HG02610 (cell line): ENCODE measurements around the gene SULT2B1.

Experiments
- ATAC-seq: cut with Tn5 transposase; IDR thresholded peaks from one replicate; pipeline ENCODE4 v1.9.1; 2021; ENCODE audit warnings: mild to moderate bottlenecking, moderate library complexity; ENCODE audit not compliant: unreplicated experiment

The SULT2B1 gene

GRCh38 chr19:48633148-48634035, 81.4 kb downstream of the SULT2B1 start:
- no peak for ATAC-seq

DNA sequence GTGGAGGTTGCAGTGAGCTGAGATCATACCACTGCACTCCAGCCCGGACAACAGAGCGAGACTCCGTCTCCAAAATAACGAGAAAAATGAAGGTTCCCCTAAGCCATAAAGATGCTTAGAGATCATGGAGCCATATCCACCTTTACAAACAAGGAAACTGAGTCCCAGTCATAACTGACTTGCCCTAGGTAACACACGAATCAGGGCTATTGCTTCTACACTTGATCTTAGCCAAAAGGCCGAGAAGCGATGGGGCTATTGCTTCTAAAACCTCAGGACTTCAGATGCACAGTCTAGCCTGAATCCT, 82.0 kb downstream of the SULT2B1 start:
- ATAC-seq: no peak

DNA sequence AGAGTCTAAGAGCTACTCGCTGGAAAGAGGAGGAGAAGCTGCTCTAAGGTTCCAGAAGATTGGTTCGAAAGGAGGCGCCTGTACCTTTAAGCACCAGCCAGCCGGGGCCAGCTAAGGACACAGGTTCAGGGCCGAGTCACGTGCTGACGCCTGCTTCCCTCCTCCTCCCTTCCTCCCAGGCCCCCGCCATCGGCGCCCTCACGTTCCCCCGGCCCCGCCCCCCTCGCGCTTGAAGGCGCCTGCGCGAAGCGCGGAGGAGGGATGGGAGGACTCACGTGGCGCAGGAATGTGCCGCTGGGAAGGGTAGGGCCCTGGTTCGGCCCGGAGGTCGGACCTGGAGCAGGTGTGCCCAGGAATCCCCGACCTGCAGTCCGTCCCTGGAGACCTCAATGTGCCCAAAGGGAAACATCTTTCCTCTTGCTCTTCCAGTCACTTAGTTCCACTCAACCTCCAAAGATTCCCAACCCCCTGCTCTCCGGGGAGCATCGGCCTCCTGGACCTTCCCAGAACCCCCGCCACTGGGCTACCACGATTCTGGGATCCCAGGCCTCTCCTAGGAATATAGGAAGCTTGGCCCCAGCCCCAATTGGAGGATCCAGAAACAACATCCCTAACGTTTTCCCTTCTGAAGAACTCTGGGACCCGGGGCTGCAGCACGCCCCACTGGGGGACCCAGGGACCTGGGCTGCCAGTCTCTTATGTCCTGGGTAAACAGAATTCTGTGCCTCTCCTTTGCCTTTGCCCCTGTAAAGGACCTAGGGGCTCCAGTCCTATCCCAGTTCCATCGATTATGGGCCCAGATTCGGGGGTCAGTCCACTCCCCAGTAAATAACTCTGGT, 82.7 kb downstream of the SULT2B1 start:
- ATAC-seq: peak; percentile 35

GRCh38 chr19:48635263-48635965, 83.4 kb downstream of the SULT2B1 start:
- no peak for ATAC-seq

DNA sequence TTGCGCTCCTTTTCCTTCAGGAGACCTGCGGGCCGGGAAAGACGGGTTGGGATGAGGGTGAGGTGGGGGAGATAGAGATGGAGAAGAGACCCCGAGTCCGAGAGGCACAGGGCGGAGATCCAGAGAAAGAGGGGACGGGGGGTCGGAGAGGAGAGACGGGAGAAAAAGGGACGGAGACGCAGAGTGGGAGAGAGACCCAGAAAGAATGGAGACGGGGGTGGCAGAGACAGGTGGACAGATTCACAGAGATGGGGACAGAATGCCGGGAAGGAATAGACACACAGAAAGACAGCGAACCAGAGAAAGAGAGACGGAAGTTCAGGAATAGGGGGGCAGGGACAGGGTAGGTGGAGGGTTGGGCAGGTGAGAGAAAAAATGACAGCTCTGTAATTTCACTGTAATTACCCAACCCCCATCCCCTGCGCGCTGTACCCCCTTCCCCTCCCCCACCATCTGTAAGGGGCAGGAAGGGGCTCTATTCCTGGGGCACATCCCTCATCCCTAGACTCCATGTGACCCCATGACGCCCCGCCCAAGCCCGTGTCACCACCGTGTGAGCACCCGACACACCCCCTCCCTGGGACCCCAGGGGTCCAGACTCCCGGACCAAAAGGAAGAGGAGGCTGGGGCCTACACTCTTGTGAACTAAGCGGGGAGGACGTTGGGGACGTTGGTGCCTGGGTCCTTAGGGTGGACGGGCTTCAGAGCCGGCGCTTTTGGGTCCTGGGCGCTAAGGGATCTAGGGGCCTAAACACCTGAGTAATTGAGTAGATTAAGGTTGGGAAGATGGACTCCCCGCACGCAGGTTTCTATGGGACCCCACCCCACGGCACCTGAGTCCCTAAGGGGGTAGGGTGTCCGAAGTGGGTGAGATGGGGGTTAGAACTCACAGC, 84.2 kb downstream of the SULT2B1 start:
- no peak for ATAC-seq

GRCh38 chr19:48636859-48637448, 85.0 kb downstream of the SULT2B1 start, which contains the start of gene DBP:
DBP (minus strand) TSS chr19:48637379; CDS start chr19:48636994, 385 bp downstream.
- ATAC-seq: no peak

DNA sequence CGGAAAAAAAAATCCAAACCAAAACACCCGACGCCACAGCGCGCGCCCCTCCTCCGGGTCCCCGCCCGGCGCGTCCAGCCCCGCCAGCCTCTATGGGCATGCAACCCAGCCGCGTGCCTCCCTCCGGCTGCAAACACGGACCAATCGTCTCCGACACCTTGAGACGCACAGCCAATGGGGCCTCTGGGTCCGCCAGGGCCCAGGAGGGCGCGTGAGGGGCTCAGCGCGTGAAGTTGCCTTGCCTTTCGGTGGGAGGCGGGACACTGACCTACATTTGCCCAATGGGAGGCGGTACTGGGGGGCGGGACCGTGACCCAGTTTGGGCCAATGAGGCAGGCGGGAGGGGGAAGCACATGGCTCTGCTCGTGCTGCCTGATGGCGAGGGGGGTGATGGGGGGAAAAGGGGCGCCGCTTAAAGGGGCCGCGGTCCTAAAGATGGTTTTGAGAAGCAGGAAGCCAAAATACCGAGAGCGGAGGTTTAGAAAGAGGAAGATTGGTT, 85.5 kb downstream of the SULT2B1 start:
- ATAC-seq: peak; percentile 70

- ATAC-seq: peak; percentile 2
Observed at GRCh38 chr19:48637948-48638830, 86.2 kb downstream of the SULT2B1 start.

DNA sequence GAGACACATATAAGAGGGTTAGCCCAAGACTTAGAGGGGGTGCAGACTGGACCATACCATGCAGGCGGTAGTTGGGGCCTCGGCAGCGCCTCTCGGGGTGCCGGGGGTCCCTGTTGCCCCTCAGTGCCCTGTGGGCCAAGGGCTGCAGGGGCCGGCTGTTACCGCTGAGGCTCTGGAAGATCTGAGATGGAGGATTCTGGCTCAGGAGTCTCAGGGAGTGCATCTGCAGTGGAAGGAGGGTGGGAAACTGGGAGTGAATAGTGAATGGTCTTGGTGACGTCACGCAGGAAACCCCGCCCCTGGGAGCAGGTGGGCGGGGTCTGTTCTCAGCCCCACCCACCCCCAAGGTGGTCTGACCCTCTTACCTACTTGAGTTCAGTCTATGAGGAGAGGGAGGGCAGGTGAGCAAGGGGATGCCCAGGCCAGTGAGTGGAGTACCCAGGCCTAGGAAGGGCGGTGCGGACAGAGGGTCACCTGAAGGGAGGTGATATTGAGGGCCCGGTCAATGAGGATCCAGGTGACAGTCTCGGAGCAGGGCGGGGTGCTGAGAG, 86.9 kb downstream of the SULT2B1 start:
- no peak for ATAC-seq

- ATAC-seq: no peak
Observed at GRCh38 chr19:48639483-48640375, 87.8 kb downstream of the SULT2B1 start.

DNA sequence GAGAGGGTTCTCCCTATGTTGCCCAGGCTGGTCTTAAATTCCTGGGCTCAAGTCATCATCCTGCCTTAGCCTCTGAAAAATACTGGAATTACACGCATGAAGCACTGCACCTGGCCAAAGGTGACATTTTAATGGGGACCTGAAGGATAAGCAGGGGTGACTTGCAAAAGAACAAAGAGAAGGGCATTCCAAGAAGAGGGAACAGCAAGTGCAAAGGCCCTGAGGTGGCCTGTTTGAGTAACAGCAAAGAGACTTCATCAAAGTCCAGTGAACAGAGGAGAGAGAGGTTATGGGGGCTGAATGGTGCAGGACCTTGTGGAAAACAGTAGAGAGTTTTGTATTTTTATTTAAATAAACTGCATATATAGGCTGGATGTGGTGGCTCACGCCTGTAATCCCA, 89.9 kb downstream of the SULT2B1 start:
- no peak for ATAC-seq

- no peak for ATAC-seq
Observed at GRCh38 chr19:48642862-48643261, 90.9 kb downstream of the SULT2B1 start.

- ATAC-seq: no peak
Observed at GRCh38 chr19:48644355-48644754, 92.4 kb downstream of the SULT2B1 start.

DNA sequence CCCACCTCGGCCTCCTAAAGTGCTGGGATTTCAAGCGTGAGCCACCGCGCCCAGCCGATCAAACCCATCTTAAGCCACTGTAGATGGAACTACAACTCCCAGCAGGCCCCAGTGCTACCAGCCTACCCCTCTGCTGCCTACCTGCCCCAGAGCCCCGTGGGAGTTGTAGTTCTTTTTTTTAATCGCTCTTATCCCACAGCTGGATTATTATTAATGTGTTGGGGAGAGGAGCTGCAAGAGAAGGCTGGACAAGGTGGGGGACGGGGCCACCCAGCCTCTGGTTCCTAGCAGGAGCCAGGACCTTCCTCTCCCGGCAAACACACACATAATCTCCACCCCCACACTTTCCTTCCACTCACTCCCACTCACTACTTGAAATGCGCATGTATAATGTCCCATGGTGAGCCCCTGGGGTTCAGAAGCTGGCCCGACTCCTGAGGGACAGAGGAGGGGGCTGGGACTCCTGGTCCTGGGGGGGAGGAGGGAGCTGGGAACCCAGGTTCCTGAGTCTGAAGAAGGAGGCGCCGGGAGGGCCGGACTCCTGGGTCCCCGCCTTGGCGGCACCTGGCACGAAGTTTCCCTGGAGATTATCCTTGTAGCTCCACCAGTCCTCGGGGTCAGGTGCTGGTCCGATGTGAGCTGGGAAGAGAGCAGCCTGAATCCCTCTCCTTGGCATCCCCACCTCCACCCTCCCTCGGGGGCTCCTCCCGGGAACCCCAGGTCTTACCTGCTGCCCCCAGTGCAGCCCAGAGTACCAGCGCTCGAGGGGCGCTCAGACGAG, 93.1 kb downstream of the SULT2B1 start:
- ATAC-seq: no peak

DNA sequence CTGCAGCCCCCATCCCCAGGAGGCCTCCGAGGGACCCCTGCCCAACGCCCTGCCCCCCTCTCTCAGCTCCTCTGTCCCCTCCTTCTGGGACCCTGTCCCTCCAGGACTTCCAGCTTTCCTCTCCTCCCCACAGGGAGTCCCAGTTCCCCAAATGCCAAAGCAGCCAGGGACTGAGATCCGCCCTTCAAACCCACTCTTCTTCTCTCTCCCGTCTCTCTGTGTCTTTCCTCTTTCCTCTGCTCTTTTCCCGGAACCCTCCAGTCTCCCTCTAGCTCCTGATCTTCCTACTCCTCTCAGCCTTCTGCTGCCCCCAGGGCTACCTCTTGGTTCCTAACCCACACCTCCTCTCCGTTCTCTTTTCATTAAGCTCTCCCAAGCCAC, 93.6 kb downstream of the SULT2B1 start:
- ATAC-seq: no peak

DNA sequence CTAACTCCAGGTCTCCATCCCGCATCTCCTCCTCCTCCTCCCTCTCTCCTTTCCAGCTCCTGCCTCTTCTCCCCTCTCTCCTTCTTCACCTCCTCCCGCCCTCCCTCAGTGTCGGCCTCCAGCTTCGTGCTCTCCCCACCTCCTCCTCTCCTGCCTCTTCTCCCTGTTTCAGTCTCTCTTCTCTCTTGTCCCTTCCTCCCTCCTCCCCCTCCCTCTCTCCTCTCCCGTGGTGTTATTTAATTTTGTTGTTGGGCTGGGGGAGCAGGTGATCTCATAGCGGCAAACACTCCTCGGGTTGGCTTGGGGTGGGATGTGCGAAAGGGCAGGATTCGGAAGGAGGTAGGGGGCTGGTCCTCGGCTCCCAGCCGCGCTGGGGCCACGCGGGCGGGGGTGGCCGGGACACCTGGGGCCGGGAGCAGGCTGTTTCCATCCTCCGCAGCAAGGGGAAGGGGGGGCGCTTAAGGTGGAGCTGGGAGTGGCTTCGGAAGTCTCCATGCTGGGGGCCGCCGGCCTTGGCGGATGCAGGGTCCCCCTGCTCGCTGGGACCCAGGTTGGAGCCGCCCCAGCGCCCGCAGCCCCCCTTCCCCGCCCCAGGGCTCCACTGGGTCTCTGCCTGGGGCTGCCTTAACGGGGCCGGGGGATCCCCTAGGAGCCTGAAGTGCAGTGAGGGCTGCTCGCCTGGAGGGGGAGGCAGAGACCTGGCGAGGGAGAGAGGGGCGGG, 94.2 kb downstream of the SULT2B1 start, which contains the start of gene CA11:
CA11 (minus strand) TSS at position 187 of the 721 bp plus-strand sequence. CDS start 555 bp downstream, outside the sequence.
- peak; percentile 86 for ATAC-seq
